Fibroblast of the aortic adventitia (primary cell): ENCODE measurements around the gene GPR149. TPM values are rescaled to one million over a fixed set of nuclear protein-coding genes. Genes with fewer than 3 reads are reported as not detected.

Source experiments
- DNase-seq: peaks from one replicate; pipeline ENCODE4 v3.0.0-alpha.2; 2010; ENCODE audit warnings: low read depth
- H3K4me3 ChIP-seq: 2 replicates; pipeline ENCODE4 v1.5.1; 2011; ENCODE audit warnings: low read depth, mild to moderate bottlenecking, control low read depth, low read length, moderate library complexity
- CTCF ChIP-seq: IDR thresholded peaks from 2 replicates; pipeline ENCODE4 v1.5.1; 2011; ENCODE audit warnings: mild to moderate bottlenecking, low read length, control low read depth, inconsistent platforms; ENCODE audit not compliant: insufficient read depth
- total RNA-seq: library from RNA; depleted of rRNA; stranded (reverse); fragments of >200 nt; gene quantifications from 2 replicates; pipeline ENCODE4 v1.2.3, GENCODE V29; 2012; ENCODE audit warnings: low replicate concordance

The GPR149 gene
- total RNA-seq, 1 donor = not detected

GRCh38 chr3:154323891-154324738, 105.9 kb downstream of the GPR149 start, which contains the start of gene DHX36:
Gene DHX36 (minus strand): TSS chr3:154324487. CDS start chr3:154324416, 71 bp downstream.
- no peak for TF ChIP-seq CTCF
- peak within 1 kb of the TSS; percentile 91 for H3K4me3 ChIP-seq
- peak; percentile 94 for DNase-seq

- no peak overlapping the region for H3K4me3 ChIP-seq
- DNase-seq = peak; percentile 11
- no peak for TF ChIP-seq CTCF
These were observed 112.8 kb downstream of the GPR149 start for GRCh38 chr3:154316974-154317767.

GRCh38 chr3:154314152-154314551, 115.8 kb downstream of the GPR149 start:
- TF ChIP-seq CTCF = no peak

GRCh38 chr3:154310840-154311239, 119.2 kb downstream of the GPR149 start:
- no peak overlapping the region for H3K4me3 ChIP-seq
- no peak for DNase-seq
- TF ChIP-seq CTCF = no peak

More at GRCh38 chr3:154314152-154314551, 115.8 kb downstream of the GPR149 start:
- H3K4me3 ChIP-seq = no peak overlapping the region
- no peak for DNase-seq

GRCh38 chr3:154307363-154307762, 122.6 kb downstream of the GPR149 start:
- no peak for DNase-seq
- no peak overlapping the region for H3K4me3 ChIP-seq
- TF ChIP-seq CTCF = no peak

- no peak for DNase-seq
- no peak for TF ChIP-seq CTCF
- no peak overlapping the region for H3K4me3 ChIP-seq
These were observed 125.1 kb downstream of the GPR149 start for GRCh38 chr3:154304936-154305335.
